Pancreas (tissue), 10 donors: ENCODE measurements around the gene NDUFAF8. TPM values are rescaled to one million over a fixed set of nuclear protein-coding genes. Genes with fewer than 3 reads are reported as not detected.
A peak's percentile ranks its signal among the peaks of the same experiment; 100 is the strongest.

ENCODE experiments used
- ATAC-seq, 4 donors: fragments of 200-7000 bp; cut with Tn5 transposase; one replicate each; pipeline versions ENCODE4 v1.8.0 to v1.9.1; 2020; ENCODE audit warnings: mild to moderate bottlenecking in 4 of 4, moderate library complexity in 4 of 4
- DNase-seq, 6 donors: peaks; one replicate each; pipeline ENCODE4 v3.0.0-alpha.2; 2020
- FAIRE-seq: peaks from 2 replicates; lab custom pipeline; 2012; peaks lifted over from hg19 to GRCh38; lab: Jason Lieb, UNC
- H3K27ac ChIP-seq, 4 donors: fragments of 200-600 bp; sonication (generic); 1 replicate in 3 of 4; 2 replicates in 1 of 4; pipeline versions ENCODE4 v1.5.0 to v1.8.0; 2020
- H3K27me3 ChIP-seq, 4 donors: fragments of 200-600 bp; one replicate each; pipeline ENCODE4 v1.8.0; 2021
- H3K36me3 ChIP-seq, 3 donors: fragments of 200-600 bp; sonication (generic) in 1 of 3; one replicate each; pipeline versions ENCODE4 v1.5.0 to v1.8.0; 2020 to 2021
- H3K4me1 ChIP-seq, 3 donors: fragments of 200-600 bp; one replicate each; pipeline ENCODE4 v1.8.0; 2021
- H3K4me3 ChIP-seq, 4 donors: fragments of 200-600 bp; sonication (generic) in 2 of 4; one replicate each; pipeline versions ENCODE4 v1.5.0 to v1.8.0; 2020 to 2021
- H3K9me3 ChIP-seq, 4 donors: fragments of 200-600 bp; one replicate each; pipeline ENCODE4 v1.8.0; 2021
- CTCF ChIP-seq, 4 donors: fragments of 200-600 bp; sonication (generic) in 3 of 4; IDR thresholded peaks; one replicate each; pipeline versions ENCODE4 v1.5.0 to v1.8.0; 2021; ENCODE audit warnings: antibody characterized with exemption in 4 of 4
- WGBS, 2 donors: extraction: QIAGEN DNeasy Blood & Tissue Kit; methylation state at CpG; one replicate each; pipeline ENCODE4 v1.1.7; 2013; 5-methylcytosine and 5-hydroxymethylcytosine counted together
- intact Hi-C, 3 donors: fragments of 100-400 bp; cut with DNase I; formaldehyde crosslinking; loops; one replicate each; pipeline versions ENCODE4 v1.11.1 to v1.14.2; 2022
- polyA plus RNA-seq, 2 donors: library from polyadenylated mRNA; stranded (reverse); fragments of 200-250 nt; gene quantifications; one replicate each; pipeline ENCODE4 v1.2.3, GENCODE V29; 2013
- total RNA-seq, 6 donors: library from RNA; stranded (reverse); fragmentation: NEBNext Ultra II Directional in 4 of 6; extraction: Animal tissue kit (Norgen Biotek cat#: 25700) in 4 of 6; gene quantifications; one replicate each; pipeline versions ENCODE4 v1.2.1 to v1.2.4, GENCODE V29; 2021 to 2023
- donor health status: healthy with polysubstance abuse.
- donor health status: DM: no; HTN: no; CAD: no; lungs with moderate emphysema.
- donor health status: DM: no; HTN: no; CAD: no.
- donor health status: control.
- donor health status: control.
- donor health status: Bipolar disorder and iron deficiency.
- donor health status: DM: yes; HTN: yes; CAD: no.
- donor health status: DM: no; HTN: no; CAD: no.
- donor health status: DM: no; HTN: no; CAD: no.
- donor health status: DM: yes; HTN: yes; CAD: no.

NDUFAF8 gene
- total and polyA plus RNA-seq, 8 donors = 17.5 to 34.1 (median 21.9) TPM

- DNase-seq (no peak), FAIRE-seq (no peak), ATAC-seq (peak in 2 of 4 donors; percentile 1 to 2)
- 0% methylated on average over 26 of the region's 26 CpGs for WGBS, 2 donors
- peak overlapping the region; percentile 84 to 98 (median 94) for H3K4me3 ChIP-seq
- no peaks in the 10 kb centered on the region for H3K27me3 ChIP-seq
- intact Hi-C loops = no loop called here
- no peaks in the 10 kb centered on the region for H3K9me3 ChIP-seq
- H3K36me3 ChIP-seq = no peaks in the 10 kb centered on the region
- H3K27ac ChIP-seq = peak overlapping the region in 3 of 4 donors; percentile 17 to 49 (median 18)
- no peak for TF ChIP-seq CTCF (IDR thresholded peaks at IDR 0.05)
- peaks cover 0 to 10% (median 7%) of the 10 kb centered on the region in 3 donors for H3K4me1 ChIP-seq
Measured at GRCh38 chr17:81238490-81238814, 666 bp upstream of the NDUFAF8 start.

DNA sequence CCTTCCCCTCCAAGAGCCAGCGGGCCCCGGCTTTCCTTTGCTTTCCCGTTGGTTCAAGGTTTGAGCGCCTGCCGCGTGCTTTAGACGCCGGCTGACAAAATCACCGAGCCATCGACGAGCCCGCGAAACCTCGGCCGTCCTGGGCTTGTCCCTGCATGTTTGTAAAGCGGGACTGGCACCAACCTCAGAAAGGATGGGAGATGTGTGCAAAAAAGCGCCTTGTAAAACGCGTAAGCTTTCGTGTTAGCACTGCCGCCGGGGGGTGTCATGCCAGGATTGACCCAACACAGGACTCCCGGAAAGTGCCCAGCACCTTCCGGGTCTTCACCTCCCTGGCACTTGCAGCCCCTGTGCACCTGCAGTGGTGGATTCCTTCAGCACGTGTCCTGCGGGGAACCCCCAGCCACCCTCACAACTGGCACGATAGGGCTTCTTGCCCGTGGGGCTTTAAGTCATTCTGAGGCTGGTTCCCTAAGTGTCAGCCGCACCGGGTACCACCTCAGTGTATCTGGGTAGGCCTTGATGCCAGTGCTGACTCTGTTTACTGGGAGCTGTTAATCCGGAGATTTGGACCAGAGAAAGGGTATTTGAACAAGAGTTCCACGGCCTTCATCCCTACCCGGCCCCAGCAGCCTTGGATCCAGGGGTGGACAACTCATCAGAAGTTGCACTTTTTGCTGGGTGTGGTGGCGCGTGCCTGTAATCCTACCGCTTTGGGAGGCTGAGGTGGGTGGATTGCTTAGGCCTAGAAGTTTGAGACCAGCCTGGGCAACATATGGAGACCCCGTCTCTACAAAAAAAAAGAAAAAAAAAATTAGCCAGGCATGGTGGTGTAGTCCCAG is 817 bp downstream of the NDUFAF8 start:
- 12% methylated on average over 37 of the region's 37 CpGs for WGBS, 2 donors
- Histone ChIP-seq H3K36me3 (no peaks in the 10 kb centered on the region), H3K27me3 (no peaks in the 10 kb centered on the region), H3K27ac (peak overlapping the region; percentile 57 to 75 (median 63)), H3K4me1 (peaks cover 0 to 10% (median 7%) of the 10 kb centered on the region in 3 donors), H3K9me3 (no peaks in the 10 kb centered on the region), H3K4me3 (peak overlapping the region; percentile 84 to 98 (median 89))
- ATAC-seq (peak in 1 of 4 donors; percentile 0), DNase-seq (peak in 2 of 6 donors; percentile 43 to 63), FAIRE-seq (no peak)
- TF ChIP-seq CTCF (IDR thresholded peaks at IDR 0.05) = no peak
- intact Hi-C loops = no loop called here

DNA sequence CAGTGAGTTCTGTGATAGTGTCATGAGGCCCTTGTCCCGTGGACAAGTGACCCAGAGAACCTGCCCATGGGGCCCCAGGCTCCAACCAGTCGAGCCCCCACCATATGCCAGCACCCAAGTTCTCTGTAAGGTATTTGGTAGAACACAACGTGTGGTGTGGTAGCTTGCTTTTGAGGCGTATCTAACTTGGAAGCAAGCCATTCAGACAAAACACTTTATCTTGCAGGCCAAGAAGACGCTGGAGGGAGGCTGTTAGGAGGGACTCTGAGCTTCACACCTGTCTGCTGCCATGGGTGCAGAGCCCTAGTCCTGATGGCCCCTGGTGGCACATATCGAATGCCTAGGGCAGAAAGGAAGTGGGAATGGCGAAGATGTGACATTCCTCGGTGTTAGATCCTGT is 1.6 kb downstream of the NDUFAF8 start:
- peaks cover 0 to 10% (median 7%) of the 10 kb centered on the region in 3 donors for H3K4me1 ChIP-seq
- H3K36me3 ChIP-seq = no peaks in the 10 kb centered on the region
- intact Hi-C loops = no loop called here
- H3K27me3 ChIP-seq = no peaks in the 10 kb centered on the region
- no peak for TF ChIP-seq CTCF (IDR thresholded peaks at IDR 0.05)
- FAIRE-seq = no peak
- H3K9me3 ChIP-seq = no peaks in the 10 kb centered on the region
- 57 to 61% methylated on average over 8 of the region's 8 CpGs for WGBS, 2 donors
- no peak overlapping the region for H3K27ac ChIP-seq
- ATAC-seq = no peak
- DNase-seq = peak in 2 of 6 donors; percentile 14 to 41
- H3K4me3 ChIP-seq = no peak overlapping the region

DNA sequence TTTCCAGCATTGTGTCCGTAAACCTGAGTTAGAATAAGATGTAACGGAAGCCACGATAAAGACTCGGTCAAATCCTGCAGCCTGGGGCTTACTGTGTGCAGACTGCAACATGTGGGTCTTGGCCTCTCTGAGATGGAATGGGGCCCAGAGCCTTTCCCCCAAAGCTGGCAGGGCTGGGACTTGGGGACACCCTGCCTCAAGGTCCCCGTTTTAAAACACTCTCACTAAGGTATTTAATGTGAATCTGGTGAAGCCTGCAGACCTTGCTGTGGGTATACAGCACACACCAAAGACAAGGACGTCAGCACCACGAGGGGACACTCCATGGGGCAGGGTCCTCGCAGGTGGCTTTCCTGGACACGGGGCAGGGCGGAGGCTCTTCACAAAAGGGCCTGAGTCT is 2.1 kb downstream of the NDUFAF8 start:
- no peak for FAIRE-seq
- intact Hi-C loops = no loop called here
- ATAC-seq = no peak
- no peaks in the 10 kb centered on the region for H3K9me3 ChIP-seq
- TF ChIP-seq CTCF (IDR thresholded peaks at IDR 0.05) = no peak
- H3K4me3 ChIP-seq = no peak overlapping the region
- no peaks in the 10 kb centered on the region for H3K36me3 ChIP-seq
- peaks cover 0 to 10% (median 7%) of the 10 kb centered on the region in 3 donors for H3K4me1 ChIP-seq
- H3K27ac ChIP-seq = no peak overlapping the region
- H3K27me3 ChIP-seq = no peaks in the 10 kb centered on the region
- WGBS, 2 donors = 75 to 84% methylated on average over 10 of the region's 10 CpGs
- no peak for DNase-seq
